NCI-H2171 treated with DMSO at 0.1 percent for 48 hours (cell line): ENCODE measurements around the gene HSD17B13.

Source experiments
- DNase-seq: peaks from one replicate; lab custom pipeline; 2025; lab: John Stamatoyannopoulos, UW

The HSD17B13 gene

DNA sequence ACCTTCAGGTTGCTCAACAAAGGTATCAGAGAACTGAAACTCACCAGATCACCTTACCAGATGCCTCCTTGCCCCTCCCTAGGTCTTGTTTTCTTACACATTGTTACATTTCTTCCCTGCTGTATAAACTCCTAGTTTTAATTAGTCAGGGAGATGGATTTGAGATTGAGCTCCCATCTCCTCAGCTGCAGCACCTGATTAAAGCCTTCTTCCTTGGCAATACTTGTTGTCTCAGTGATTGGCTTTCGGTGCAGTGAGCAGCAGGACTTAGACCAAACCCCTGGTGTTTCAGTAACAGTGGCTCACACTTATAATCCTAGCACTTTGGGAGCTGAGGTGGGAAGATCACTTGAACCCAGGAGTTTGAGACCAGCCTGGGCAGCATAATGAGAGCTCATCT is 59.8 kb downstream of the HSD17B13 start:
- no peak for DNase-seq

DNA sequence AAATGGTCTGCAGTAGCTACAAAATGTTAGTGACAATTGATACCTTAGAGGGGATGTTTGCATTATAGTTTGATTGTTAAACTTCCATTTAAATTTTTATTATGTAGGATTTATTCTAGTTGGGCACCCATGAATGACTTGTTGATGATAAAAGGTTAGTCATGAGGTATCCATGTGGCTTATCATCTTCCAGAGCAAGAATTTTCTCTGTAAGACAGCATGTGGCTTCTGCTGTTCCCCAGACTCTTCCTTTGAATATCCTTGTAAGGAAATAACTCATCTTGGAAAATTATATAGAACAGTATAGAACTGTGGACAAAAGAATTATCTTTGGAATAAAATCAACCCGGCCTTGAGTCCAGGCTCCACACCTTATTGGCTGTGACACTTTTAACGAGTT is 62.2 kb downstream of the HSD17B13 start:
- no peak for DNase-seq

DNA sequence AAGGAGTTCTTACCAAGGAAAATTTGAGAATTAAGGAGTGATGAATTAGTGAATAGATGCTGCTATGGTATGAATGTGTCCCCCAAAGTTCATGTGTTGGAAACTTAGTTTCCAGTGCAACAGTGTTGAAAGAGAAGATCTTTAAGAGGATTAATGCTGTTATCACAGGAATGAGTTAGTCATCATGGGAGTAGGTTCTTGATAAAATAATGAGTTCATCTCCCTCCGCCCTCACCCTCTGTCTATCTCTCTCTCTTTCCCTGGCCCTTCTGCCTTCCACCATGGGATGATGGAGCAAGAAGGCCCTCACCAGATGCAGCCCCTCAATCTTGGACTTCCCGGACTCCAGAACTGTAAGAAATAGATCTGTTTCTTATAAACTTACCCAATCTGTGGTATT is 64.0 kb downstream of the HSD17B13 start:
- no peak for DNase-seq

DNA sequence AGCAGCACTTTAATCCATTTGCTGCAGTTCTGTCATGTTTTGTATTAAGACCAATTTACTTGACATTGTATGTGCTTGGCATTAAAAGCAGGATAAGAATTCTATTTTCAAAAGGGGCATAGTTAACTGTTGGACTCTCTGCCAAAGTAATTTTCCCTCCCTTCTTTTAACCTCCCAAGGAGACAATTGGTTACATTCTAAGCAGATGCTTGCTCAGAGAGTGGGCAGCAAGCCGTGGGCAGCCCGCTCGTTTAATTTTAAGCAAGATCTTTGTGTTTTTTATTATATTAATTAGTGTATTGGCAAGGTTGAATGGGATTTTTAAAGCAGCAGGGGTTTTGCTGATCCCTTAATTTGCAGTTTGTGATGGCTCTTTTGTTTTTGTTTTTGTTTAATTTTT is 65.2 kb downstream of the HSD17B13 start:
- DNase-seq: no peak

DNA sequence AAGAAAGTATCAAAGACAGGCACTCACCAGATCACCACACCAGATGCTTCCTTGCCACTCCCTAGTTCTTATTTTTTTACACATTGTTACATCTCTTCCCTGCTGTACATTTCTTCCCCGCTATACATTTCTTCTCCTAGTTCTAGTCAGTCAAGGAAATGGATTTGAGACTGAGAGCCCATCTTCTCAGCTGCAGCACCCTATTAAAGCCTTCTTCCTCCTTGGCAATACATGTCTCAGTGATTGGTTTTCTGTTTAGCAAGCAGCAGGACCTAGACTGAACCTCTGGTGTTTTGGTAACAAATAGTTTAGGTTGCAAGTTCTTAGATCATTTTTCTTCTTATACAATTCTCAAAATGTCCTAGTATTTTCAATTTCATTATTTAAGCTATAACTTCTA is 66.9 kb downstream of the HSD17B13 start:
- no peak for DNase-seq
